MM.1S (cell line): ENCODE measurements around the gene PNKD.

Experiments
- EZH2 ChIP-seq: fragments of 300-600 bp; sonication (generic); optimal IDR thresholded peaks from 2 replicates; pipeline ENCODE3; 2017; ENCODE audit warnings: low read depth, mild to moderate bottlenecking, antibody characterized with exemption, low read length, mixed read lengths
- EZH2phosphoT487 ChIP-seq: fragments of 300-600 bp; sonication (generic); IDR thresholded peaks from 2 replicates; pipeline ENCODE4 v1.6.1; 2018; ENCODE audit warnings: antibody characterized with exemption, low read length
- TF ChIP-seq, protein P1 (sequence below): fragments of 300-600 bp; sonication (generic); IDR thresholded peaks from 2 replicates; pipeline ENCODE4 v1.5.1; 2016; ENCODE audit warnings: antibody characterized with exemption, low read length, mixed read lengths

DNA sequence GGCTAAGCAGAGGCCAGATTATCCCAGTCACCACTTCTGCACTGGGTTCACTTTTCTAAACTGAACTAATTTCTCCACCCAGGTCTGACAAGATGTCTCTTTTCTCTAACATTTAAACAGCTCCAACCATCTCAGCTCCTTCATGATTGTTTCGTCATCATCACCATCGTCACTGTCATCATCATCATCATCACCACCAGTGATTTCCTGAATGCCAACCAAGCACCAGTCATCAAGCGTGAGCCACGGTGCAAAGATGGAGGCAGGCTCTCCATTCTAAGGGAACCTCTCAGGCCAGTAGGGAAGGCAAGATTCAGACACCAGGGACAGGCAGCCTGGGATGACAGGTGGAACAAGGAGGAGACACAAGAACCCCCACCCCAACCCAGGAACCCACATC is 47.5 kb downstream of the PNKD start:
- TF ChIP-seq EZH2phosphoT487 (no peak), EZH2 (no peak)
- TF ChIP-seq, protein P1, sequence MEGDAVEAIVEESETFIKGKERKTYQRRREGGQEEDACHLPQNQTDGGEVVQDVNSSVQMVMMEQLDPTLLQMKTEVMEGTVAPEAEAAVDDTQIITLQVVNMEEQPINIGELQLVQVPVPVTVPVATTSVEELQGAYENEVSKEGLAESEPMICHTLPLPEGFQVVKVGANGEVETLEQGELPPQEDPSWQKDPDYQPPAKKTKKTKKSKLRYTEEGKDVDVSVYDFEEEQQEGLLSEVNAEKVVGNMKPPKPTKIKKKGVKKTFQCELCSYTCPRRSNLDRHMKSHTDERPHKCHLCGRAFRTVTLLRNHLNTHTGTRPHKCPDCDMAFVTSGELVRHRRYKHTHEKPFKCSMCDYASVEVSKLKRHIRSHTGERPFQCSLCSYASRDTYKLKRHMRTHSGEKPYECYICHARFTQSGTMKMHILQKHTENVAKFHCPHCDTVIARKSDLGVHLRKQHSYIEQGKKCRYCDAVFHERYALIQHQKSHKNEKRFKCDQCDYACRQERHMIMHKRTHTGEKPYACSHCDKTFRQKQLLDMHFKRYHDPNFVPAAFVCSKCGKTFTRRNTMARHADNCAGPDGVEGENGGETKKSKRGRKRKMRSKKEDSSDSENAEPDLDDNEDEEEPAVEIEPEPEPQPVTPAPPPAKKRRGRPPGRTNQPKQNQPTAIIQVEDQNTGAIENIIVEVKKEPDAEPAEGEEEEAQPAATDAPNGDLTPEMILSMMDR = no peak
